ENCODE results near the gene FBXO33.

Gene FBXO33

DNA sequence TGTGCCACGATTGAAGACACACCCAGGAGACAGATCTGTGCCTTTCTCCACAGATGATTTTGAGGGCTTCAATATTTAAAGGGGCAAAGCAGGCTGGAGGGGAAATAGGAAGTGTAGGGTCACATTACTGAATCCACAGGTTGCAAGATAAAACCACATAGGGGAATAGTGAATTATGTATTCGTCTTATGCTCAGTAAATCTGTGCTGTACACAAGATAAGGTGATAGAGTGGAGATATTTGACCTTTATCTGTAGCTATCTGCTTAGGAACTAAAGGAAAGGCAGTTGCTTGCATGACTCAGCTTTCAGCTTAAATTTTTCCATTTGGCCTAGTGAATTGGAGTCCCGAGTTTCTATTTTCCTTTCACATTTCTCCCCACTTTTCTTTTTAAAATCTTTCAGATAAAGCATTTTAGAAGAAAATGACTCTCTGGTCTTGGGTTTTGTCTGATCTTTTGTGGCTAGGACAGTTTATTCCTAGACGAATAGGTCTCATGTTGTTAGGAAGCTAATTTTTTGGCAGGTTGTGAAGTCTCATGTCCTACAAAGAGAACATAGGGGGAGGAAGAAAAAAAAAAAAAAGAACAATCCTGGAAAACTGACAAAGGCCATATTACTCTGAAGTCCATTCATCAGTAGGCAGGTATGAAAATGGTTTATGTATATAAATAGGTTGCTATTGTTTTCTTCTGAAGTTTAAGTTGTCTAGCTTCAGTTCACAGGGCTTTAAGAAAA lies 55.4 kb downstream of the FBXO33 start:
- Histone ChIP-seq H3K4me1 (ENCODE audit: low read length) (0 out of 2 replicates have a peak, but pooled peaks cover 10% of the 10 kb centered on the region), H3K27me3 (replicated peaks; ENCODE audit: insufficient read depth, low read length) (no peaks in the 10 kb centered on the region), H3K4me2 (ENCODE audit: low read depth, low read length) (no peak overlapping the region), H3K9ac (ENCODE audit: low read length) (no peak overlapping the region), H3K4me3 (ENCODE audit: low read length) (no peak overlapping the region), H3K36me3 (replicated peaks; ENCODE audit: insufficient read depth, low read length) (no peaks in the 10 kb centered on the region), H3K79me2 (ENCODE audit: low read length) (no peaks in the 10 kb centered on the region), H3F3A (ENCODE audit: insufficient read depth, low read length) (peaks cover 5% of the 10 kb centered on the region; the same call in 1 of the 2 replicates), H2AFZ (ENCODE audit: low read length) (no peak overlapping the region), H3K27ac (ENCODE audit: low read length) (no peak overlapping the region), H3K9me3 (replicated peaks; ENCODE audit: insufficient read depth, low read length) (no peaks in the 10 kb centered on the region), H4K20me1 (ENCODE audit: insufficient read depth, low read length) (no peaks in the 10 kb centered on the region), H3K9me2 (replicated peaks; ENCODE audit: insufficient read depth, low read length) (no peaks in the 10 kb centered on the region)
- no peak for TF ChIP-seq EZH2 (optimal IDR thresholded peaks at IDR 0.05; ENCODE audit: low read depth, low read length)
- TF ChIP-seq, protein P1, sequence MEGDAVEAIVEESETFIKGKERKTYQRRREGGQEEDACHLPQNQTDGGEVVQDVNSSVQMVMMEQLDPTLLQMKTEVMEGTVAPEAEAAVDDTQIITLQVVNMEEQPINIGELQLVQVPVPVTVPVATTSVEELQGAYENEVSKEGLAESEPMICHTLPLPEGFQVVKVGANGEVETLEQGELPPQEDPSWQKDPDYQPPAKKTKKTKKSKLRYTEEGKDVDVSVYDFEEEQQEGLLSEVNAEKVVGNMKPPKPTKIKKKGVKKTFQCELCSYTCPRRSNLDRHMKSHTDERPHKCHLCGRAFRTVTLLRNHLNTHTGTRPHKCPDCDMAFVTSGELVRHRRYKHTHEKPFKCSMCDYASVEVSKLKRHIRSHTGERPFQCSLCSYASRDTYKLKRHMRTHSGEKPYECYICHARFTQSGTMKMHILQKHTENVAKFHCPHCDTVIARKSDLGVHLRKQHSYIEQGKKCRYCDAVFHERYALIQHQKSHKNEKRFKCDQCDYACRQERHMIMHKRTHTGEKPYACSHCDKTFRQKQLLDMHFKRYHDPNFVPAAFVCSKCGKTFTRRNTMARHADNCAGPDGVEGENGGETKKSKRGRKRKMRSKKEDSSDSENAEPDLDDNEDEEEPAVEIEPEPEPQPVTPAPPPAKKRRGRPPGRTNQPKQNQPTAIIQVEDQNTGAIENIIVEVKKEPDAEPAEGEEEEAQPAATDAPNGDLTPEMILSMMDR (IDR thresholded peaks at IDR 0.05; ENCODE audit: low read length): no peak
- no peak for TF ChIP-seq EZH2phosphoT487 (IDR thresholded peaks at IDR 0.05; ENCODE audit: low read length)
- DNase-seq: no peak

DNA sequence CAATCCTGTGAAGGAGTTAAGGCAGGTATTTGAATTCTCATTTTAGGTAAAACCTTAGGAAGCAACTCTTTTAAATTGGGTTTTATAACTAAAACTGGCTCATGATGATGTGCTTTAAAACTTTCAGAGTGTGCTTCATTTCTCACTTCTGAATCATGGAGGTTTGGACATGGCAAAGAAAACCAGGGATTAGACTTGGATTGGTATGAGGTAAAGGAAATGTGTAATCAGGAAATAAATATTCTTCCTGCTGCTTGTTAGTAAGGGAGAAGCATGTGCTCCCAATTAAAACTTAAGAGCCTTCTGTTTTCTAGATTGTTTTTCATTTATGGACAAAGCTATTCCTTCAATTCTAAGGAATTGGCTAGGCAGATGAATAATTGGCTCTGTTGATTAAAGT lies 57.4 kb downstream of the FBXO33 start:
- TF ChIP-seq EZH2 (optimal IDR thresholded peaks at IDR 0.05; ENCODE audit: low read depth, low read length): no peak
- TF ChIP-seq, protein P1 (IDR thresholded peaks at IDR 0.05; ENCODE audit: low read length): no peak
- TF ChIP-seq EZH2phosphoT487 (IDR thresholded peaks at IDR 0.05; ENCODE audit: low read length): no peak
- Histone ChIP-seq H3K9me2 (replicated peaks; ENCODE audit: insufficient read depth, low read length) (no peaks in the 10 kb centered on the region), H3K4me2 (ENCODE audit: low read depth, low read length) (no peak overlapping the region)

DNA sequence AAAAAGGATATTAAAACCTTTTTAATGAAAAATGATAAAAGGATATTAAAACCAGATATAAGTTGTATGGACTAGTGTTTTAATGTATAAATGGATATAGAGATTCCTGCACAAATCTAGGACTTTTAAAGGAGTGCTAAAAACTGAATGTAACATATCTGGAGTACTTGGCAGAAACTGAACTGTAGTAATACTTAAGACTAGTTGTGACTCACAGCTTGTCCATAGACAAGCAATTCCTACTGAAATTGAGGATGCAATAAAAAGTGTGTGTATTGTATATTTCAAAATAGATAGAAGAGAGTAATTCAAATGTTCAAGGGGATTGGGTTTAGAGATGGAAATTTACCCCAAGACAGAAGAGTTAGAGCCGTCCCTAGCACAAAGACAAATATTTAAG lies 59.6 kb downstream of the FBXO33 start:
- Histone ChIP-seq H3K9ac (ENCODE audit: low read length) (no peak overlapping the region), H3K27ac (ENCODE audit: low read length) (no peak overlapping the region), H3K9me3 (replicated peaks; ENCODE audit: insufficient read depth, low read length) (no peaks in the 10 kb centered on the region), H4K20me1 (ENCODE audit: insufficient read depth, low read length) (no peaks in the 10 kb centered on the region), H2AFZ (ENCODE audit: low read length) (no peak overlapping the region), H3K4me2 (ENCODE audit: low read depth, low read length) (no peak overlapping the region), H3K27me3 (replicated peaks; ENCODE audit: insufficient read depth, low read length) (no peaks in the 10 kb centered on the region), H3K9me2 (replicated peaks; ENCODE audit: insufficient read depth, low read length) (no peaks in the 10 kb centered on the region), H3F3A (ENCODE audit: insufficient read depth, low read length) (no peaks in the 10 kb centered on the region), H3K36me3 (replicated peaks; ENCODE audit: insufficient read depth, low read length) (no peaks in the 10 kb centered on the region), H3K4me1 (ENCODE audit: low read length) (no peaks in the 10 kb centered on the region), H3K4me3 (ENCODE audit: low read length) (no peak overlapping the region), H3K79me2 (ENCODE audit: low read length) (no peaks in the 10 kb centered on the region)
- DNase-seq: no peak
- TF ChIP-seq, protein P1 (IDR thresholded peaks at IDR 0.05; ENCODE audit: low read length): no peak
- no peak for TF ChIP-seq EZH2phosphoT487 (IDR thresholded peaks at IDR 0.05; ENCODE audit: low read length)
- no peak for TF ChIP-seq EZH2 (optimal IDR thresholded peaks at IDR 0.05; ENCODE audit: low read depth, low read length)

More for the DNA sequence above, 57.4 kb downstream of the FBXO33 start:
- no peaks in the 10 kb centered on the region for H3F3A ChIP-seq (ENCODE audit: insufficient read depth, low read length)
- DNase-seq: no peak
- H2AFZ ChIP-seq (ENCODE audit: low read length): no peak overlapping the region
- H3K4me1 ChIP-seq (ENCODE audit: low read length): 0 out of 2 replicates have a peak, but pooled peaks cover 5% of the 10 kb centered on the region
- no peaks in the 10 kb centered on the region for H3K27me3 ChIP-seq (replicated peaks; ENCODE audit: insufficient read depth, low read length)
- no peaks in the 10 kb centered on the region for H4K20me1 ChIP-seq (ENCODE audit: insufficient read depth, low read length)
- no peaks in the 10 kb centered on the region for H3K36me3 ChIP-seq (replicated peaks; ENCODE audit: insufficient read depth, low read length)
- H3K27ac ChIP-seq (ENCODE audit: low read length): no peak overlapping the region
- no peak overlapping the region for H3K9ac ChIP-seq (ENCODE audit: low read length)
- H3K79me2 ChIP-seq (ENCODE audit: low read length): no peaks in the 10 kb centered on the region
- no peak overlapping the region for H3K4me3 ChIP-seq (ENCODE audit: low read length)
- H3K9me3 ChIP-seq (replicated peaks; ENCODE audit: insufficient read depth, low read length): no peaks in the 10 kb centered on the region

Data from MM.1S (cell line).